CD8-positive, alpha-beta memory T cell (primary cell): Measurements from ENCODE around the gene TSPAN14. TPM values are rescaled to one million over a fixed set of nuclear protein-coding genes. Genes with fewer than 3 reads are reported as not detected.
A peak's percentile ranks its signal among the peaks of the same experiment; 100 is the strongest.

ENCODE experiments used
- CTCF ChIA-PET: fragments of 350-600 bp; sonication (Branson Sonifier 250); formaldehyde crosslinking; loops from one replicate; lab custom pipeline; 2021; ENCODE audit warnings: antibody characterized with exemption; lab: Charles Lee
- POLR2A ChIA-PET: fragments of 350-600 bp; sonication (Branson Sonifier 250); formaldehyde crosslinking; loops from one replicate; lab custom pipeline; 2021; ENCODE audit warnings: antibody characterized with exemption; lab: Charles Lee
- DNase-seq, 5 donors: peaks; one replicate each; pipeline versions ENCODE4 v3.0.0 to v3.0.0-alpha.2; 2020 to 2022; ENCODE audit warnings: mixed read lengths in 1 of 5
- H3K27ac ChIP-seq: one replicate; pipeline ENCODE4 v1.7.0; 2013; ENCODE audit warnings: low read depth, mild to moderate bottlenecking, low read length, moderate library complexity
- H3K27me3 ChIP-seq: 2 replicates; pipeline ENCODE4 v1.7.0; 2013; ENCODE audit warnings: low read length, mild to moderate bottlenecking; ENCODE audit not compliant: insufficient read depth, poor library complexity, severe bottlenecking
- H3K36me3 ChIP-seq: 2 replicates; pipeline ENCODE4 v1.7.0; 2013; ENCODE audit warnings: mild to moderate bottlenecking, low read length, moderate library complexity; ENCODE audit not compliant: insufficient read depth
- H3K4me1 ChIP-seq: 2 replicates; pipeline ENCODE4 v1.7.0; 2013; ENCODE audit warnings: mild to moderate bottlenecking, low read length, moderate library complexity; ENCODE audit not compliant: insufficient read depth
- H3K4me3 ChIP-seq: 2 replicates; pipeline ENCODE4 v1.7.0; 2013; ENCODE audit warnings: mild to moderate bottlenecking, low read length
- H3K9me3 ChIP-seq: 2 replicates; pipeline ENCODE4 v1.7.0; 2013; ENCODE audit warnings: mild to moderate bottlenecking, low read length
- H3K27ac Mint-ChIP-seq, 8 donors: one replicate each; pipeline ENCODE4 v1.8.0; 2020 to 2021; ENCODE audit warnings: mixed read lengths in 8 of 8, mild to moderate bottlenecking in 6 of 8, inconsistent platforms in 3 of 8, moderate library complexity in 3 of 8
- H3K27me3 Mint-ChIP-seq, 2 donors: one replicate each; pipeline ENCODE4 v1.8.0; 2020 to 2021; ENCODE audit warnings: mixed read lengths in 2 of 2, mild to moderate bottlenecking in 1 of 2, moderate library complexity in 1 of 2
- H3K36me3 Mint-ChIP-seq, 3 donors: one replicate each; pipeline ENCODE4 v1.8.0; 2020 to 2021; ENCODE audit warnings: mixed read lengths in 3 of 3, inconsistent platforms in 1 of 3, mild to moderate bottlenecking in 1 of 3
- H3K4me1 Mint-ChIP-seq, 3 donors: one replicate each; pipeline ENCODE4 v1.8.0; 2020 to 2021; ENCODE audit warnings: mixed read lengths in 3 of 3, inconsistent platforms in 1 of 3, mild to moderate bottlenecking in 1 of 3
- H3K4me3 Mint-ChIP-seq, 7 donors: one replicate each; pipeline ENCODE4 v1.8.0; 2020 to 2021; ENCODE audit warnings: mixed read lengths in 7 of 7, mild to moderate bottlenecking in 6 of 7, moderate library complexity in 4 of 7, inconsistent platforms in 2 of 7
- H3K9me3 Mint-ChIP-seq, 5 donors: one replicate each; pipeline ENCODE4 v1.8.0; 2020 to 2022; ENCODE audit warnings: mixed read lengths in 5 of 5, mild to moderate bottlenecking in 3 of 5, moderate library complexity in 2 of 5, inconsistent platforms in 1 of 5
- polyA plus RNA-seq: library from polyadenylated mRNA; unstranded; fragments of 300-500 nt; fragmentation: Illumina TruSeq; gene quantifications from one replicate; pipeline ENCODE4 v1.2.3, GENCODE V29; 2021
- total RNA-seq, 2 experiments: library from RNA; stranded (reverse); gene quantifications; one replicate each; pipeline ENCODE4 v1.2.3, GENCODE V29; 2021

Gene TSPAN14
- total and polyA plus RNA-seq, 3 experiments from 2014 or later, result 46.1 to 220 (median 46.8) TPM

DNA sequence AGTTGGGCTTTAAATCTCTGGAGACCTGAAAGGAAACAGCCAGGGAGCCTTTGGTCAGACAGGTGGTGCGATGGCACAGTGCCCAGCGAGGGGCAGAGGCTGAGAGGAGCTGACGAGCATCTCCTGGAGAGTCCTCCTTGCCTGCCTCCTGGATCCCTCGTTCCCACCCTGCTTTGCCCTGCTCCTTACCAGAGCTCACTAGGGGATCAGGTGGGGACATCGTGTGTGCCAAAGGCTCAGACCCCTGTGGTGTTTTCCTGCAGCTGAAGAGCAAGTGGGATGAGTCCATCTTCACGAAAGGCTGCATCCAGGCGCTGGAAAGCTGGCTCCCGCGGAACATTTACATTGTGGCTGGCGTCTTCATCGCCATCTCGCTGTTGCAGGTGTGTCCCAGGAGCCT, 61.8 kb downstream of the TSPAN14 start:
- H3K27ac Mint-ChIP-seq, result peak overlapping the region in 2 of 8 donors; percentile 69 to 86
- CTCF ChIA-PET, result interaction anchor here (0.8 to 2.9 kb wide), 4 partner anchors 8 to 28 kb away, joined by 3 to 16 read pairs (median 3); no protein-coding TSS in a partner anchor
- H3K36me3 Mint-ChIP-seq, result peaks cover 0 to 100% (median 9%) of the 10 kb centered on the region in 3 donors
- H3K27me3 Mint-ChIP-seq, result peaks cover 0 to 1% of the 10 kb centered on the region in 2 donors
- Histone ChIP-seq H3K36me3 (peaks cover 72% of the 10 kb centered on the region), H3K27me3 (no peaks in the 10 kb centered on the region), H3K4me3 (no peak overlapping the region), H3K27ac (no peak overlapping the region), H3K4me1 (peaks cover 10% of the 10 kb centered on the region), H3K9me3 (no peaks in the 10 kb centered on the region)
- POLR2A ChIA-PET, result no interaction called here
- peaks cover 22 to 28% (median 24%) of the 10 kb centered on the region in 3 donors for H3K4me1 Mint-ChIP-seq
- DNase-seq, result no peak
- H3K4me3 Mint-ChIP-seq, result no peak overlapping the region
- no peaks in the 10 kb centered on the region for H3K9me3 Mint-ChIP-seq

DNA sequence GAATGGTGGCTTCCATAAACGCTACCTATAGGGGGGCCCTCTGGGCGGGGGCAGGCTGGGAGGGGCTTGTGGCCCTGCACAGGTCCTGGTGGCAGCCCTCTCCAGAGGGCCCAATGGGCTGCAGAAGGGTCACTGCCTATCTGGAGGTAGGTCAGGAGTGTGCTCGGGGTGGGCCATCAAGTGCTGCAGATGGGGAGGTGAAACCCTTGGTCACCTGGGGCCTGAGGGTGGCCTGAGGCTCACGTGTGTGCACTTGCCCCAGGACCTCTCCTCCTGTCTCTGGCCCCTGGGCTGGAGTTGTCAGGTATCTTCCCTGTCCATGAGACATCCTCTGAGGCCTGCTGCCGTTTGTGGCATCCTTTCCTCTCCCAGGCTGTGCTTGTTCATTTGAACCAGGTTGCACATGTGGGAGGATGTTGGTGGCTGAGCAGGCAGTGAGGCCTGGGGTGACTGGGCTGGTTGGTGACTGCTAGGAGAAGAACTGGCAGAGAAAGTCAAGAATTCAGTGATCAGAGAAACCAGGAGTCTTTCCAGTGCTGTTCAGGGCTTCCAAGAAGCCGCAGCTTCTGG, 62.5 kb downstream of the TSPAN14 start:
- H3K4me1 ChIP-seq, result peaks cover 4% of the 10 kb centered on the region
- POLR2A ChIA-PET, result no interaction called here
- H3K36me3 Mint-ChIP-seq, result peaks cover 0 to 98% (median 9%) of the 10 kb centered on the region in 3 donors
- no peaks in the 10 kb centered on the region for H3K9me3 Mint-ChIP-seq
- peak overlapping the region in 7 of 8 donors; percentile 5 to 69 (median 32) for H3K27ac Mint-ChIP-seq
- H3K4me3 ChIP-seq, result no peak overlapping the region
- no peak for DNase-seq
- H3K36me3 ChIP-seq, result peaks cover 67% of the 10 kb centered on the region
- H3K27me3 Mint-ChIP-seq, result peaks cover 0 to 1% of the 10 kb centered on the region in 2 donors
- no peaks in the 10 kb centered on the region for H3K27me3 ChIP-seq
- no peaks in the 10 kb centered on the region for H3K9me3 ChIP-seq
- CTCF ChIA-PET, result interaction anchor here (0.9 to 1.0 kb wide), 2 partner anchors 9 to 27 kb away, joined by 3 read pairs; no protein-coding TSS in a partner anchor
- H3K4me1 Mint-ChIP-seq, result peaks cover 16 to 23% (median 18%) of the 10 kb centered on the region in 3 donors
- no peak overlapping the region for H3K4me3 Mint-ChIP-seq
- H3K27ac ChIP-seq, result no peak overlapping the region

- Mint-ChIP-seq H3K4me1 (peaks cover 12 to 21% (median 16%) of the 10 kb centered on the region in 3 donors), H3K36me3 (peaks cover 0 to 92% (median 7%) of the 10 kb centered on the region in 3 donors), H3K4me3 (no peak overlapping the region), H3K27me3 (peaks cover 0 to 1% of the 10 kb centered on the region in 2 donors), H3K9me3 (no peaks in the 10 kb centered on the region), H3K27ac (peak overlapping the region in 2 of 8 donors; percentile 40 to 71)
- H3K9me3 ChIP-seq, result no peaks in the 10 kb centered on the region
- H3K4me3 ChIP-seq, result no peak overlapping the region
- ChIA-PET POLR2A (no interaction called here), CTCF (interaction anchor here (1.3 kb wide), 1 partner anchor 12 kb away, joined by 3 read pairs; no protein-coding TSS in a partner anchor)
- H3K4me1 ChIP-seq, result peaks cover under 1% of the 10 kb centered on the region
- H3K27me3 ChIP-seq, result no peaks in the 10 kb centered on the region
- H3K36me3 ChIP-seq, result peaks cover 57% of the 10 kb centered on the region
- H3K27ac ChIP-seq, result no peak overlapping the region
- DNase-seq, result no peak
These were observed 63.5 kb downstream of the TSPAN14 start for GRCh38 chr10:80517416-80518142.

DNA sequence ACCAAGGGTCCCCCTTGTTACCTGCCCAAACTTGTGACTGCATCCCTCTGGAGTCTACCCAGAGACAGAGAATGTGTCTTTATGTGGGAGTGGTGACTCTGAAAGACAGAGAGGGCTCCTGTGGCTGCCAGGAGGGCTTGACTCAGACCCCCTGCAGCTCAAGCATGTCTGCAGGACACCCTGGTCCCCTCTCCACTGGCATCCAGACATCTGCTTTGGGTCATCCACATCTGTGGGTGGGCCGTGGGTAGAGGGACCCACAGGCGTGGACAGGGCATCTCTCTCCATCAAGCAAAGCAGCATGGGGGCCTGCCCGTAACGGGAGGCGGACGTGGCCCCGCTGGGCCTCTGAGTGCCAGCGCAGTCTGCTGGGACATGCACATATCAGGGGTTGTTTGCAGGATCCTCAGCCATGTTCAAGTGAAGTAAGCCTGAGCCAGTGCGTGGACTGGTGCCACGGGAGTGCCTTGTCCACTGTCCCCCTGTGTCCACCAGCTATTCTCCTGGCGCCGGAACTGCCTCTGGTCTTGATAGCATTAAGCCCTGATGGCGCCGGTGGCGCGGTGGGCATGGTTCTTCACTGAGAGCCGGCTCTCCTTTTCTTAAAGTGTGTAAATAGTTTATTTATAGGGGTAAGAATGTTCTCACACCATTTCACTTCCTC, 64.2 kb downstream of the TSPAN14 start:
- Histone ChIP-seq H3K27ac (no peak overlapping the region), H3K36me3 (peaks cover 50% of the 10 kb centered on the region), H3K4me1 (peaks cover 5% of the 10 kb centered on the region), H3K27me3 (no peaks in the 10 kb centered on the region), H3K9me3 (no peaks in the 10 kb centered on the region), H3K4me3 (no peak overlapping the region)
- Mint-ChIP-seq H3K4me1 (peaks cover 12 to 28% (median 23%) of the 10 kb centered on the region in 3 donors), H3K4me3 (no peak overlapping the region), H3K27me3 (peaks cover 0 to 1% of the 10 kb centered on the region in 2 donors), H3K27ac (peak overlapping the region in 4 of 8 donors; percentile 58 to 72 (median 71)), H3K9me3 (no peaks in the 10 kb centered on the region), H3K36me3 (peaks cover 0 to 88% (median 7%) of the 10 kb centered on the region in 3 donors)
- CTCF ChIA-PET, result interaction anchor here (1.3 kb wide), 1 partner anchor 12 kb away, joined by 3 read pairs; no protein-coding TSS in a partner anchor
- DNase-seq, result peak in 1 of 5 donors; percentile 38
- POLR2A ChIA-PET, result no interaction called here

- Histone ChIP-seq H3K4me1 (peaks cover 10% of the 10 kb centered on the region), H3K9me3 (no peaks in the 10 kb centered on the region), H3K4me3 (no peak overlapping the region), H3K27me3 (no peaks in the 10 kb centered on the region), H3K36me3 (peaks cover 44% of the 10 kb centered on the region), H3K27ac (no peak overlapping the region)
- Mint-ChIP-seq H3K36me3 (peaks cover 0 to 83% (median 7%) of the 10 kb centered on the region in 3 donors), H3K4me1 (peaks cover 16 to 33% (median 29%) of the 10 kb centered on the region in 3 donors), H3K9me3 (no peaks in the 10 kb centered on the region), H3K27ac (peak overlapping the region in 6 of 8 donors; percentile 19 to 81 (median 64)), H3K27me3 (peaks cover 0 to 1% of the 10 kb centered on the region in 2 donors), H3K4me3 (no peak overlapping the region)
- CTCF ChIA-PET, result interaction anchor here (2.8 kb wide), 1 partner anchor 14 kb away, joined by 11 read pairs; no protein-coding TSS in a partner anchor
- POLR2A ChIA-PET, result no interaction called here
- DNase-seq, result no peak
These were observed 64.8 kb downstream of the TSPAN14 start for GRCh38 chr10:80518807-80519360.

DNA sequence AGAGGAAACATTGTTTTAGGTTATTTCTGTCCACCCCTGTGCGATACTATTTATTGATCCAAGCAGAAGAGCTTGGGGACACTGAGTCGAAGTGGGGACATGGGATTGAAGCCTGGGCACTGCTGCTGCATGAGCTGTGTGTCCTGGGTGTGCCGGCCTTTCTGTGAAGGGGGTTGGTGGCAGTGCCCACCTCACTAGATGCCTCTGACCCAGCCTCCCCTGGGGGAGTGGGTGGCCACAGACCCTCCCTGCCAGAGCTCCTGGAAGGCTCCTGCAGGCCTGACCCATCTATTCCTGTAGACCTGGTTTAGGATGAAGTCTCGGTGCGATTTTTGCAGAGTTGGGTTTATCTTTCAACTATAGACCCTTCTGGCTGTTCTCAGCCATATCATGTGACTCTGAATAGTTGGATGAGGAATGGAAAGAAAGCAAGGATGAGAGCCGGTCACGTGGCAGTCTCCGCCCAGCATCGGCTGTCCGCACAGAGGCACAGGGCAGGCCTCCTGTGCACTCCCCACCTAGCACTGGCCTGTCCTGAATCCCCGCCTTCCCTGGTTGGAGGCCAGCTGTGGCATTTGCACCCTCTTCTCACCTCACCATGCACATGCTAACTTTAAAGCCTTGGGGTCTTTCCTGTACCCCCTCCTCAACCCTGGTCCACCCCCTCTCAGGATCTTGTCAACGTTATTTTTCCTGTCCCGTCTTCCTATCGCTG, 66.0 kb downstream of the TSPAN14 start:
- no peaks in the 10 kb centered on the region for H3K9me3 Mint-ChIP-seq
- peaks cover 32% of the 10 kb centered on the region for H3K36me3 ChIP-seq
- ChIA-PET POLR2A (no interaction called here), CTCF (interaction anchor here (1.1 to 2.8 kb wide), 2 partner anchors 8 to 15 kb away, joined by 3 to 11 read pairs; no protein-coding TSS in a partner anchor)
- no peaks in the 10 kb centered on the region for H3K27me3 ChIP-seq
- no peak overlapping the region for H3K27ac ChIP-seq
- DNase-seq, result peak in 1 of 5 donors; percentile 37
- H3K9me3 ChIP-seq, result no peaks in the 10 kb centered on the region
- H3K4me3 ChIP-seq, result no peak overlapping the region
- peaks cover 17% of the 10 kb centered on the region for H3K4me1 ChIP-seq
- H3K27ac Mint-ChIP-seq, result peak overlapping the region in 7 of 8 donors; percentile 19 to 85 (median 65)
- H3K27me3 Mint-ChIP-seq, result peaks cover 0 to 1% of the 10 kb centered on the region in 2 donors
- peaks cover 0 to 71% (median 7%) of the 10 kb centered on the region in 3 donors for H3K36me3 Mint-ChIP-seq
- H3K4me1 Mint-ChIP-seq, result peaks cover 24 to 42% (median 41%) of the 10 kb centered on the region in 3 donors
- no peak overlapping the region for H3K4me3 Mint-ChIP-seq
